Measurements from ENCODE around the gene QSOX2. TPM values are rescaled to one million over a fixed set of nuclear protein-coding genes. Genes with fewer than 3 reads are reported as not detected.

QSOX2 gene
- total RNA-seq, 4 donors from 2014 or later: 5.1 to 23.9 (median 7.4) TPM

DNA sequence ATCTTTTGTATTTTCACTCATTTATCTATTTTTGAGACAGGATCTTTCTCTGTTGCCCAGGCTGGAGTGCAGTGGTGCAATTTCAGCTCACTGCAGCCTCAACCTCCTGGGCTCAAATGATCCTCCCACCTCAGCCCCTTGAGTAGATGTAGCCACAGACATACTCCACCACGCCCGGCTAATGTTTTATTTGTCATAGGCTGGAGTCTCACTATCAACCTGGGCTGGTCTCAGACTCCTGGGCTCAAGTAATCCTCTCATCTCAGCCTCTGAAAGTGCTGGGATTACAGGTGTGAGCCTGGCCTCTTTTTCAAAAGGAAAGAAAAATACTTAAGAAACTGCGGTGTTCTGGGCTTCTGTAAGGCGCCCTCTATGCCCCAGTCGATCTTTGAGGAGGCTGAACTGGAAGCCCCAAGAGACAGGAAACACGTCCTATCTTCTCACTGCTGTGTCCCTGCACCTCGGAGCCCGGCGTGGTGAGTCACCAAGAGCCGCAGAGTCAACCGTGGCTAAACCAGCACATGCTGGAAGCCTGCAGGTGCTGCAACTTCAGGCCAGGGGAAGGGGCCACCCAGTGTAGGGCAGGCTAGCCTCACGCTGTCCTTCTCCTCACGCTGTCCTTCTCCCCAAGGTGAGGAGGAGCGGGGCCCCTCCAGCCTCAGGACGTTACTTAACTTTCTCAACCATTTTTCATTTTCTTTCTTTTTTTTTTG is 25.4 kb downstream of the QSOX2 start:
- H3K27me3 ChIP-seq: no peaks in the 10 kb centered on the region
- TF ChIP-seq POLR2A (IDR thresholded peaks at IDR 0.05): no peak
- TF ChIP-seq, protein P1, sequence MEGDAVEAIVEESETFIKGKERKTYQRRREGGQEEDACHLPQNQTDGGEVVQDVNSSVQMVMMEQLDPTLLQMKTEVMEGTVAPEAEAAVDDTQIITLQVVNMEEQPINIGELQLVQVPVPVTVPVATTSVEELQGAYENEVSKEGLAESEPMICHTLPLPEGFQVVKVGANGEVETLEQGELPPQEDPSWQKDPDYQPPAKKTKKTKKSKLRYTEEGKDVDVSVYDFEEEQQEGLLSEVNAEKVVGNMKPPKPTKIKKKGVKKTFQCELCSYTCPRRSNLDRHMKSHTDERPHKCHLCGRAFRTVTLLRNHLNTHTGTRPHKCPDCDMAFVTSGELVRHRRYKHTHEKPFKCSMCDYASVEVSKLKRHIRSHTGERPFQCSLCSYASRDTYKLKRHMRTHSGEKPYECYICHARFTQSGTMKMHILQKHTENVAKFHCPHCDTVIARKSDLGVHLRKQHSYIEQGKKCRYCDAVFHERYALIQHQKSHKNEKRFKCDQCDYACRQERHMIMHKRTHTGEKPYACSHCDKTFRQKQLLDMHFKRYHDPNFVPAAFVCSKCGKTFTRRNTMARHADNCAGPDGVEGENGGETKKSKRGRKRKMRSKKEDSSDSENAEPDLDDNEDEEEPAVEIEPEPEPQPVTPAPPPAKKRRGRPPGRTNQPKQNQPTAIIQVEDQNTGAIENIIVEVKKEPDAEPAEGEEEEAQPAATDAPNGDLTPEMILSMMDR (IDR thresholded peaks at IDR 0.05): no peak
- no peak for DNase-seq
- H3K4me3 ChIP-seq: no peak overlapping the region
- H3K4me1 ChIP-seq: peaks cover 0 to 9% (median 0%) of the 10 kb centered on the region in 4 donors
- H3K27ac ChIP-seq: no peak overlapping the region
- H3K36me3 ChIP-seq: peaks cover 0 to 48% (median 0%) of the 10 kb centered on the region in 3 donors
- no peaks in the 10 kb centered on the region for H3K9me3 ChIP-seq

DNA sequence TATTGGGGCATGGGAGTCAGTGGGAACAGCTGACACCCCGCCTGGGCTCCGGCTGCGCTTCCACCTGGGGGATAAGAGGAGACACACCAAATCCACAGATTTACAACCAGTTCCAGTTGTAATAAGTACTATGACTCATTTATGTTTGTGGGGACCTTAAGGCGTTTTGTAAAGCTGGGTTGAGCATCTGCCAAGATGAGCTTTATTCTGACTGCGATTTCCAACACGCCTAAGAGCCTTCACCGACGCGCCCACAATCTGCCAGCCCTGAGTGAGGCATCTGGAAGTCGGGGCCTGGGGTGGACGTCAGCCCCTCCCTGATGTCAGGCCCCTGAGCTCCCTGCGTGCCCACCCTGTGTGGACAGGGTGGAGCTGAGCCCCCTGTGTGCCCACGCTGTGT is 26.3 kb downstream of the QSOX2 start:
- H3K4me3 ChIP-seq: no peak overlapping the region
- H3K27ac ChIP-seq: no peak overlapping the region
- TF ChIP-seq, protein P1 (IDR thresholded peaks at IDR 0.05): no peak
- no peak for TF ChIP-seq POLR2A (IDR thresholded peaks at IDR 0.05)
- no peak for DNase-seq
- H3K27me3 ChIP-seq: no peaks in the 10 kb centered on the region
- H3K9me3 ChIP-seq: no peaks in the 10 kb centered on the region
- H3K36me3 ChIP-seq: peaks cover 0 to 55% (median 0%) of the 10 kb centered on the region in 3 donors
- H3K4me1 ChIP-seq: peaks cover 0 to 4% (median 0%) of the 10 kb centered on the region in 4 donors

GRCh38 chr9:136218673-136219072 is 26.9 kb downstream of the QSOX2 start:
- no peaks in the 10 kb centered on the region for H3K4me1 ChIP-seq
- DNase-seq: no peak
- H3K27me3 ChIP-seq: no peaks in the 10 kb centered on the region
- H3K9me3 ChIP-seq: no peaks in the 10 kb centered on the region
- peaks cover 0 to 56% (median 0%) of the 10 kb centered on the region in 3 donors for H3K36me3 ChIP-seq
- no peak overlapping the region for H3K4me3 ChIP-seq
- no peak overlapping the region for H3K27ac ChIP-seq
- TF ChIP-seq POLR2A (IDR thresholded peaks at IDR 0.05): no peak
- TF ChIP-seq, protein P1 (IDR thresholded peaks at IDR 0.05): no peak

GRCh38 chr9:136218271-136218670 is 27.3 kb downstream of the QSOX2 start:
- no peak for TF ChIP-seq POLR2A (IDR thresholded peaks at IDR 0.05)
- TF ChIP-seq, protein P1 (IDR thresholded peaks at IDR 0.05): no peak
- no peak for DNase-seq
- peaks cover 0 to 57% (median 0%) of the 10 kb centered on the region in 3 donors for H3K36me3 ChIP-seq

DNA sequence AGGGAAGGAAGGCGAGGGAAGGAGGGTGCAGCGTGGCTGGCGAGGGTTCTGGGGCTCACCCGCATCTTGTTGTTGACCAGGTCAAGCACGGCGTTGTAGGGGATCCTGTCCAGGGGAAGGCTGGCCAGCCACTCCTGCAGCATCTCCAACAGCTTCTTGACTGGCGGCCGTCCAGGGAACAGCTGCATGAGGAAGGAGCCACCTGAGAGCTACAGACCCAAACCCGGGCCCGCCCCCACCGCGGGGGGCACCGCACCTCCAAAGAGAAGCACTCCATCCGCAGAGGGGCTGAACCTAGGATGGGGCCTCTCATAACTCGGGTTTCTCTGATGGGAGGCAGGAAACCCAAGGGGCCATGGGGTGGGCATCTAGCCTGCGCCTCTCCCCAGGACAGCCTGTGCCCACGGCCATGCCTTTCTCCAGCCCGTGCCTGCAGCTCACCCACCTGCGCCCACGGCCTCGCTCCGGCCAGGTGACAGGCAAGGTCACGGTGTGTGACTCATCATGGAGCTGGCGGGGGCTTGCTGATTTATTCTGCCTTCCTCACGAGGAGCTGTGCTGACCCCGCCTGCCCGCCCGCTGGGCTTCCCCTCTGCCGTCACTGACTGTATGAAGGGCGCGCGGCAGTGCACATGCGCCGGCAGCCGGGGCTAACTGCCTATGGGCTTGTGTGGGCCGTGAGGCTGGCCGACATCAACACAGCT is 28.9 kb downstream of the QSOX2 start:
- H3K4me3 ChIP-seq: no peak overlapping the region
- TF ChIP-seq POLR2A (IDR thresholded peaks at IDR 0.05): no peak
- TF ChIP-seq, protein P1 (IDR thresholded peaks at IDR 0.05): no peak
- no peaks in the 10 kb centered on the region for H3K9me3 ChIP-seq
- no peak overlapping the region for H3K27ac ChIP-seq
- H3K27me3 ChIP-seq: no peaks in the 10 kb centered on the region
- no peaks in the 10 kb centered on the region for H3K4me1 ChIP-seq
- DNase-seq: no peak
- peaks cover 0 to 57% (median 0%) of the 10 kb centered on the region in 3 donors for H3K36me3 ChIP-seq

More at GRCh38 chr9:136218271-136218670, 27.3 kb downstream of the QSOX2 start:
- Histone ChIP-seq H3K4me1 (no peaks in the 10 kb centered on the region), H3K9me3 (no peaks in the 10 kb centered on the region), H3K4me3 (no peak overlapping the region), H3K27me3 (no peaks in the 10 kb centered on the region), H3K27ac (no peak overlapping the region)

Measured in Peyer's patch (tissue), 4 donors.